ENCODE data around the gene PPP1R3G. TPM values are rescaled to one million over a fixed set of nuclear protein-coding genes. Genes with fewer than 3 reads are reported as not detected.

Gene PPP1R3G
- total and polyA plus RNA-seq, 4 donors, result 0.10 to 1.5 (median 0.43) TPM

GRCh38 chr6:5100806-5101205, 15.7 kb downstream of the PPP1R3G start:
- Histone ChIP-seq H3K27me3 (ENCODE audit: control insufficient read depth in 3 of 3, insufficient read depth in 3 of 3, low read length in 2 of 3) (no peaks in the 10 kb centered on the region), H3K4me3 (no peak overlapping the region), H3K27ac (ENCODE audit: low read depth in 1 of 2, low read length in 1 of 2) (no peak overlapping the region), H3K36me3 (ENCODE audit: control insufficient read depth in 4 of 4, insufficient read depth in 4 of 4, low read length in 4 of 4) (no peaks in the 10 kb centered on the region), H3K9ac (ENCODE audit: insufficient read depth in 1 of 2, low read length in 2 of 2) (no peak overlapping the region), H3K4me1 (ENCODE audit: control insufficient read depth in 5 of 5, insufficient read depth in 5 of 5, low read length in 5 of 5) (peaks cover 0 to 2% (median 0%) of the 10 kb centered on the region in 5 donors), H3K9me3 (ENCODE audit: control insufficient read depth in 4 of 4, insufficient read depth in 3 of 4, low read length in 3 of 4) (no peaks in the 10 kb centered on the region)
- TF ChIP-seq CTCF (IDR thresholded peaks at IDR 0.05; ENCODE audit: control extremely low read depth, extremely low read depth), result no peak
- ATAC-seq (ENCODE audit: insufficient read depth, low FRiP score) (no peak), DNase-seq (no peak)
- WGBS, 2 donors, result 97 to 99% methylated on average over 7 of the region's 7 CpGs

GRCh38 chr6:5102267-5102970, 17.3 kb downstream of the PPP1R3G start:
- Histone ChIP-seq H3K4me1 (ENCODE audit: control insufficient read depth in 5 of 5, insufficient read depth in 5 of 5, low read length in 5 of 5) (peaks cover 0 to 2% (median 0%) of the 10 kb centered on the region in 5 donors), H3K9me3 (ENCODE audit: control insufficient read depth in 4 of 4, insufficient read depth in 3 of 4, low read length in 3 of 4) (no peaks in the 10 kb centered on the region), H3K27ac (ENCODE audit: low read depth in 1 of 2, low read length in 1 of 2) (no peak overlapping the region), H3K27me3 (ENCODE audit: control insufficient read depth in 3 of 3, insufficient read depth in 3 of 3, low read length in 2 of 3) (no peaks in the 10 kb centered on the region), H3K36me3 (ENCODE audit: control insufficient read depth in 4 of 4, insufficient read depth in 4 of 4, low read length in 4 of 4) (no peaks in the 10 kb centered on the region), H3K4me3 (no peak overlapping the region), H3K9ac (ENCODE audit: insufficient read depth in 1 of 2, low read length in 2 of 2) (no peak overlapping the region)
- 83 to 85% methylated on average over 8 of the region's 8 CpGs for WGBS, 2 donors
- TF ChIP-seq CTCF (IDR thresholded peaks at IDR 0.05; ENCODE audit: control extremely low read depth, extremely low read depth), result no peak
- no peak for DNase-seq
- no peak for ATAC-seq (ENCODE audit: insufficient read depth, low FRiP score)

DNA sequence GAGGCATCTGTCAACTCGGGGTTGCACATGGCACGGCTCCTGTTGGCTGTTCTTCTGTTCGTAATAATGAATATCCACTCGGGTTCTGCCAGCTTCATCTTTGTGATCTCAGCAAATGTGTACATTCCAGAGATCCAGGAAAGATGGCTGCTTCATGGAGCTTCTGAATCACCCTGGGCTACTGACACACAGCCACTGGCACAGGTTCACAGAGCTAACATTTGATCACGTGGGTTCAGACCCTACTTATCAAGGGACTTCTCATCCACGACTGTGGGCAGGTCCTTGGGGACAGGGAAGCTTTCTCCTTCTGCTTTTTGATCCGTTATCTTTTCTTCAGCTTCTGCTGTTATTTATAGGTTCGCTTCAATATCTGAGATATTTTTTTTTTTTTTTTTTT, 18.1 kb downstream of the PPP1R3G start:
- no peak for ATAC-seq (ENCODE audit: insufficient read depth, low FRiP score)
- no peak overlapping the region for H3K9ac ChIP-seq (ENCODE audit: insufficient read depth in 1 of 2, low read length in 2 of 2)
- H3K4me3 ChIP-seq, result no peak overlapping the region
- H3K27ac ChIP-seq (ENCODE audit: low read depth in 1 of 2, low read length in 1 of 2), result no peak overlapping the region
- peaks cover 0 to 2% (median 0%) of the 10 kb centered on the region in 5 donors for H3K4me1 ChIP-seq (ENCODE audit: control insufficient read depth in 5 of 5, insufficient read depth in 5 of 5, low read length in 5 of 5)
- TF ChIP-seq CTCF (IDR thresholded peaks at IDR 0.05; ENCODE audit: control extremely low read depth, extremely low read depth), result no peak
- no peaks in the 10 kb centered on the region for H3K9me3 ChIP-seq (ENCODE audit: control insufficient read depth in 4 of 4, insufficient read depth in 3 of 4, low read length in 3 of 4)
- 65 to 82% methylated on average over 8 of the region's 8 CpGs for WGBS, 2 donors
- H3K36me3 ChIP-seq (ENCODE audit: control insufficient read depth in 4 of 4, insufficient read depth in 4 of 4, low read length in 4 of 4), result no peaks in the 10 kb centered on the region
- DNase-seq, result no peak
- no peaks in the 10 kb centered on the region for H3K27me3 ChIP-seq (ENCODE audit: control insufficient read depth in 3 of 3, insufficient read depth in 3 of 3, low read length in 2 of 3)

GRCh38 chr6:5104667-5105066, 19.5 kb downstream of the PPP1R3G start:
- WGBS, 2 donors, result 92 to 95% methylated on average over 6 of the region's 6 CpGs
- H3K4me3 ChIP-seq, result no peak overlapping the region
- H3K36me3 ChIP-seq (ENCODE audit: control insufficient read depth in 4 of 4, insufficient read depth in 4 of 4, low read length in 4 of 4), result peaks cover 0 to 2% (median 0%) of the 10 kb centered on the region in 4 donors
- H3K9me3 ChIP-seq (ENCODE audit: control insufficient read depth in 4 of 4, insufficient read depth in 3 of 4, low read length in 3 of 4), result no peaks in the 10 kb centered on the region
- TF ChIP-seq CTCF (IDR thresholded peaks at IDR 0.05; ENCODE audit: control extremely low read depth, extremely low read depth), result no peak
- H3K4me1 ChIP-seq (ENCODE audit: control insufficient read depth in 5 of 5, insufficient read depth in 5 of 5, low read length in 5 of 5), result peaks cover 0 to 2% (median 0%) of the 10 kb centered on the region in 5 donors
- no peak for DNase-seq
- no peak for ATAC-seq (ENCODE audit: insufficient read depth, low FRiP score)
- H3K9ac ChIP-seq (ENCODE audit: insufficient read depth in 1 of 2, low read length in 2 of 2), result no peak overlapping the region
- H3K27ac ChIP-seq (ENCODE audit: low read depth in 1 of 2, low read length in 1 of 2), result no peak overlapping the region
- no peaks in the 10 kb centered on the region for H3K27me3 ChIP-seq (ENCODE audit: control insufficient read depth in 3 of 3, insufficient read depth in 3 of 3, low read length in 2 of 3)
